LNCaP clone FGC (cell line): ENCODE results near the gene PAK3.
A peak's percentile ranks its signal among the peaks of the same experiment; 100 is the strongest.

Experiments
- DNase-seq: peaks from one replicate; pipeline ENCODE4 v3.0.0-alpha.2; 2011; ENCODE audit warnings: low read depth
- H3K4me3 ChIP-seq: 2 replicates; pipeline ENCODE4 v1.5.1; 2011; ENCODE audit warnings: mild to moderate bottlenecking, low read depth, low read length, control low read depth
- CTCF ChIP-seq: IDR thresholded peaks from 2 replicates; pipeline ENCODE4 v1.5.1; 2012; ENCODE audit warnings: mild to moderate bottlenecking; ENCODE audit not compliant: control insufficient read depth, insufficient read depth; ENCODE audit errors: extremely low read depth

Gene PAK3

GRCh38 chrX:111182997-111183396, 87.0 kb downstream of the PAK3 start:
- no peak for TF ChIP-seq CTCF
- H3K4me3 ChIP-seq, result no peak overlapping the region
- no peak for DNase-seq

GRCh38 chrX:111191598-111191997, 95.6 kb downstream of the PAK3 start:
- DNase-seq, result no peak
- no peak for TF ChIP-seq CTCF
- H3K4me3 ChIP-seq, result no peak overlapping the region

GRCh38 chrX:111199505-111199904, 103.5 kb downstream of the PAK3 start:
- DNase-seq, result no peak
- no peak overlapping the region for H3K4me3 ChIP-seq
- no peak for TF ChIP-seq CTCF

GRCh38 chrX:111200327-111200726, 104.3 kb downstream of the PAK3 start:
- DNase-seq, result no peak
- H3K4me3 ChIP-seq, result no peak overlapping the region
- no peak for TF ChIP-seq CTCF

- TF ChIP-seq CTCF, result no peak
- no peak overlapping the region for H3K4me3 ChIP-seq
- DNase-seq, result no peak
Observed at GRCh38 chrX:111207851-111208250, 111.9 kb downstream of the PAK3 start.

GRCh38 chrX:111216293-111216801, 120.4 kb downstream of the PAK3 start:
- no peak overlapping the region for H3K4me3 ChIP-seq
- no peak for DNase-seq
- no peak for TF ChIP-seq CTCF

- TF ChIP-seq CTCF, result peak; percentile 53
- no peak for DNase-seq
Observed at GRCh38 chrX:111244235-111244750, 148.3 kb downstream of the PAK3 start.

More at GRCh38 chrX:111244235-111244750, 148.3 kb downstream of the PAK3 start:
- no peak overlapping the region for H3K4me3 ChIP-seq
